GM18909 (cell line): ENCODE measurements around the gene NCAM1.
"Not testable (repeated sequence)": the region's sequence is repeated elsewhere in the genome, so short reads cannot be mapped to it uniquely, and the experiment has no call there.

ENCODE experiments used
- ATAC-seq: cut with Tn5 transposase; IDR thresholded peaks from one replicate; pipeline ENCODE4 v1.9.1; 2021; ENCODE audit warnings: mild to moderate bottlenecking; ENCODE audit not compliant: unreplicated experiment, poor library complexity

The NCAM1 gene

DNA sequence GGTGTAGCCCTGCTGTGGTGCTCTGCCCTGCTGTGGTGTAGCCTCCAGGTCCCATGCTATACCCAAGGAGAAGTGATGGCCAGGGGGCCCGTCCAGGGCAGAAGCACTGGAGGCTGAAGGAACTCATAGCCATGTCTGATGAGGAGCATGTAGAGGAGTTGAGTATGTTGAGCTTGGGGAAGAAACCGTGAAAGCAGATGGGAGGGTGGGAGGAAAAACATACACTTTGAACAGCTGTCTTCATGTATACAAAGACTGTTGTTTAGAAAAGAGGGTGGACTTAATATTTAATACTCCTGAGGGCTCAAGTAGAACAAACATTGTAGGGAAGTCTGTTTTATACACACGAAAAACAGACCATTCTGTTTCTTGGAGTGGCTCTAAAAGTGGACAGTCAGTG, 326.6 kb downstream of the NCAM1 start:
- ATAC-seq, result no peak

DNA sequence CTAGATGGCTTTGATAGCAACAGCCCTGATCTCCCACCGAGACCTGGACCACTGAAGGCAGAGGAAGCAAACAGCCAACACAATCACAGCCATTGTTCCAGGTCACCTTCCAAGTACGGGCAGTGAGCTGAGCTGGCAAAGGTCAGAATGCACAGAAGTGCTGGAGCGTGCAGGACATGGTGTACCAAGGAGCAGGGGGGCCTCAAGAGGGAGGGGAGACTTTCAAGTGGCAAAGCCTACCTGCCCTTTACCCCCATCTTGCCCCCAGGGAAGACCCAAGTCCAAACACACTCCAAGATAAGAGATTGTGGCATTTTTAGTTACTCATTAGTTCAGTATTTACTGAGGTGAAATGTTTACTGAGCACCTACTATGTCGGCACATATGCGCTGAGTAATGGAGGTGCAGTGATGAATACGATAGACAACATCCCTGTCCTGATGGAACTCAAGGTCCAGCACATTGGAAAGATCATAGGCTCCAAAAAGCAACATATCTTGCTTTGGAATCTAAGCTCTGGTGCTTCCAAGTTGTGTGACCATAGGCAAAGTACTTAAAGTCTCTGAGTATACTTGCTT, 327.2 kb downstream of the NCAM1 start:
- no peak for ATAC-seq

DNA sequence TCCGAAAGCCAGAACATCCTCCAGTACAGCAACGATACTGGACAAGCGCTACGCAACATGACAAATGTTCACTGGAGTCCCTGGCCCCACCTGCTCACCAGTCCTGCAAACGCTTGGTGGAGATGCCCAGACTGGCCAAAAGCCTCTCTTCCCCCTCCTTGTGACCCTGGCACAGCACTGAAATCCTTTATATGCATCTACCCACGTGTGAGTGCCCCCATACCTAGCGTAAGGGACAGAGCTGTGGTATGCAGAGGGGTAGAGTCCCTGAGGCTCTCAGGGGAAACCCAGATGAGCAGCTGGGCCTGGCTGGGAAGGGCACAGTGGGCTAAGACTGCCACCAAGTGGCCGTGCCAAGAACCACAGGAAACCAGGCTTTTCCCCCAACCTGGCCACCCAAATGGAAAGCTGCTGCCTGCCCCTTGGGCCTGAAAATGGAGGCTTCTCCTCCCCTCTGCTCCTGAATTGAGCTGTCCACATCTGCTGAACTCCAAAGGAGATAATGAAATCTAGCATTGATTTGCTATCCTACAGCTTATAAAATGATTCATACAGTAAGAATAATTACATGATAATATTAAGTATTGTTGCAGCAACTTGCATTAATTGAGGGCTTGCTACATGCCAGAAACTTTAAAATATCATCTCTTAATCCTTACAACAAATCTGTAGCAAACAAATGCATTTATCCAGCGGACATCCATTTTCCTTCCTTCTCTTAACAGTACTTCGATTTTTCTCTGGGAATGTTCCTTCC, 328.4 kb downstream of the NCAM1 start:
- ATAC-seq, result peak; percentile 92

DNA sequence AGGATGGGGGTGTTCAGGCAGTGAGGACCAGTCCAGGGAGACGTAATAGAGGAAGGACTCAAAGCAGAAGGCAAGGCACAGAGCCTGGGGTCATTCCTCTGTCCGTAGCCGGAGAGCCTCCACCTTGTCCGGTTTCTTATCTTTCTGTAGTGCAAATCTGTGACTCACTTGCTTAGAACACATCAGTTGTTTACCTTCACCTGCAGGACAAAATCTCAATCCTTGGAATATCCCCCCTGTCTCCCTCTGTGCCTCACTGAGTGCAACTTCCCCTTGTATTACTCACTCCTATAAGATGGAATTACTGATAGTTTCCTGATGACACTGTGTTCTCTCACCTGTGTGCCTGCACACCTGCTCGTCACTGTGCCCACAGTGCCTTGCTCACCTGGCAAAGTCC, 332.7 kb downstream of the NCAM1 start:
- no peak for ATAC-seq

DNA sequence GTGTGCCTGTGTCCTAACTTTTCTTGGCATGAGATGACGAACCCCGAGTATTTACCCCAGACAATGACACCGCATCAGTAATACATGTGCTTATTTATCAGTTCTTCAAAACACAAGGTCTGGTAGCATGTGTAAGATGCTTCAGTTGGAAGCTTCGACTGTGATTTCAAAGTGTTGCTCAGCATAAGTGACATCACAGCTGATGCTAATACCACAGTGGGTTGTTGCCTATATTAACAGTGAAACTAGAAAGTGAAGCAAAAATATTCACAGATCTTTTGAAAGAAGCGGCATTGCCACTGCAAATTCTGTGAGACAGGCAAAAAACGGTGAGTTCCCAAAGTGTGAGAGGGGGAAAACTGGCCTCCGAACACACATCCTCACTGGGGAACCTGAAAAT, 334.8 kb downstream of the NCAM1 start:
- ATAC-seq, result no peak

DNA sequence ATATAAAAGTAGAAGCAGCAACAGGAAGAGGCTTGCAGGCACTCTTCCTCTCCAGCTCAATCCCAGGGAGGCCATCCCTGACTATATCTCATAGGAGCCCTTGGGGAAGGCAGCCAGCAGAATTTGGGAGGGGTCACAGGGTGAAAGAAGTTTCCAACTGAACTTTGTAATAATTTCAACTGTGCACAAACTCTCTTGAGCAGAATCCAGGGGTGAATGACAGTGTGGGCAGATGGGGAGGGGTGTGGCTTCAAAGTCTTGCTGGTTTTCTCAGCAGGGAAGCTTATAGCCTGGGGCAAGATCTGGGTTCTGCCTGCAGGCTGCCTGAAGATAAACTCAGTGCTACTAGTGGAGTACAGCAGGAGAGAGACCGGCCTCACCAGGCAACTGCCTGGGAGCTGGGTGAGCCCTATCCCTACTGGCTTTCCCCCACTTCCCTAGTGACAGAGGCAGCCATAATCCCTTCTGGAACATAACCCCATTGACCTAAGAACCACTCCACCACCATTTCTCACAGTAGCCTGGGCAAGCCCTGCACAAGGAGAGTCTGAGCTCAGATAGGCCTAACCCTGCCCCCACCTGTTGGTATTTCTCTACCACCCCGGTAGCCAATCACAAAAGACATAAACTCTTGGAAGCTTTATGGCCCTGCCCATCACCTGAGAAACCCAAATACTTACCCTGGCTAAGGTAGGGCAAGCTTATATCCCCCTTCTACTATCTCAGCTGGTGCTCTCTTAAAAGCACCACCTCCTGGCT, 335.4 kb downstream of the NCAM1 start:
- no peak for ATAC-seq

DNA sequence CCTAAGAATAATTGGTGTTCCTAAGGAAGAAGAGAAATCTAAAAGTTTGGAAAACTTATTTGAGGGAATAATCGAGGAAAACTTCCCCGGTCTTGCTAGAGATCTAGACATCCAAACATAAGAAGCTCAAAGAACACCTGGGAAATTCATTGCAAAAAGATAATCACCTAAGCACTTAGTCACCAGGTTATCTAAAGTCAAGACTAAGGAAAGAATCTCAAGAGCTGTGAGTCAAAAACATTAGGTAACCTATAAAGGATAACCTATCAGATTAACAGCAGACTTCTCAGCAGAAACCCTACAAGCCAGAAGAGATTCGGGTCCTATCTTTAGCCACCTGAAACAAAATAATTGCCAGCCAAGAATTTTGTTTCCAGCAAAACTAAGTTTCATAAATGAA, 337.3 kb downstream of the NCAM1 start:
- ATAC-seq, result not testable (repeated sequence)

DNA sequence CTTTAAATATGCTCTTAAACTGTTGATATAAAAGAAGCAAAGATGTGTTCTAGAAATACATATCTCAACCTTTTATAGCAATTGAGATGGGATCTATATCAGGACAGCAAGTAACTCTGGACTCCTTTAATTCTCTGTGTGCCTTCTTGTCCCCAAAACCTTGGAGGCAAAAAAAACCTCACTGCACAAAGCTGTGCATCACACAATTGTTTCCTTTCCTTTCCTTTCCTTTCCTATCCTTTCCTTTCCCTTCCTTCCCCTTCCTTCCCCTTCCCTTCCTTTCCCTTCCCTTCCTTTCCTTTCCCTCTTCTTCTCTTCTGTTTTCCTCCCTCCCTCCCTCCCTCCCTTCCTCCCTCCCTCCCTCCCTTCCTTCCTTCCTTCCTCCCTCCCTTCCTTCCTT, 343.7 kb downstream of the NCAM1 start:
- ATAC-seq, result no peak

DNA sequence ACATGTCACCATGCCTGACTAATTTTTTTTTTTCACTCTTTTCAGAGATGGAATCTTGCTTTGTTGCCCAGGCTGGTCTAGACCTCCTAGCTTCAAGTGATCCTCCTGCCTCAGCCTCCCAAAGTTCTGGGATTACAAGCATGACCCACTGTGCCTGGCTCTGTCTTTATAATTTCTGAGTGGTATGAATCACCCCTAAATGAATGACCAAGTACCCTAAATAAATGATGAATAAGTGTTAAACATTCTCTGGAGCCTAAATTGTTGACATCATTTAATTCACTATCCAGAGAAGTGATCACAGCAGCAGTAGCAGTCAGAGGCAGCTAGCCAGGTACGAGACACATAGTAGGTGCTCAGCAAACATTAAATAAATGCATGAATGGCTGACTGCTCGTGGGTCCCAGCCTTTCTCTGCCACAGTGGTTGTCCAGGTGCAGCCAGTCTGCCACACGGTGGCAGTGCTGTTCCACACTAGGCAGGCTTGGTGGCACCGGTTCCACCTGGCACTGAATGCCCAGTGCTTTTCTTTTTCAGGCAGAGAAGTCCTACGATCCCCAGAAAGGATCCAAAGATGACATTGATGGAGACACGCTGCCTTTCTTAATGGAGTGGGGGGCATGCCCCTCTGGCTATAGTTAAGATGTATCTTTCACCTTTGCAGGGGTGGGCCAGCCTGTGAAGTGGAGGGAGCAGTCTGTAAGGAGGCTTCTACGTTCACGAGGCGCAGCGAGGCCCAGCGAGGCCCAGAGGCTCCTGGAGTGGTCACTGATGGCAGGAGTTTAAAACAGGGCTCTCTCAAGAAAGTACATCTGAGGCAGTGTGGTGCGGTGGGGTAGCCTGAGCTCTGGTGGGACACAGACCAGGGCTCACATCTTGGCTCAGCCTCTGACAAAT, 344.5 kb downstream of the NCAM1 start:
- peak; percentile 77 for ATAC-seq

DNA sequence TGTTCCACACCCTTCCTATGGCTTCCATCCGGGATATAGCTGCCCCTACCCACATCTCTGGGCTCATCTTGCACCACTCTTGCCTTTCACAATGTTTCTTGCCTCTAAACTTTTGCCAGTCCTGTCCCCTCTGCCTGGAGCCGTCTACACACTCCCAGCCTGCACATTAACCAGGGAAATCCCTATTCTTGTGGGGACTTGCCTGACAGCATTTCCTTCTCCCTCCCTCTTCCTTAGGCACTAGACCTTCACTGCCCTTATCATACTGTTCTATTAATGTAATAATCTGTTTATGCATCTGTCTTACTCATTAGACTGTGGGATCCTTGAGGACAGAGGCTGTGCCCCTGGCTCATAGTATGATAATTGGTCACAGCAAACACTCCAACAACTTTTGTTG, 347.4 kb downstream of the NCAM1 start:
- ATAC-seq, result no peak

DNA sequence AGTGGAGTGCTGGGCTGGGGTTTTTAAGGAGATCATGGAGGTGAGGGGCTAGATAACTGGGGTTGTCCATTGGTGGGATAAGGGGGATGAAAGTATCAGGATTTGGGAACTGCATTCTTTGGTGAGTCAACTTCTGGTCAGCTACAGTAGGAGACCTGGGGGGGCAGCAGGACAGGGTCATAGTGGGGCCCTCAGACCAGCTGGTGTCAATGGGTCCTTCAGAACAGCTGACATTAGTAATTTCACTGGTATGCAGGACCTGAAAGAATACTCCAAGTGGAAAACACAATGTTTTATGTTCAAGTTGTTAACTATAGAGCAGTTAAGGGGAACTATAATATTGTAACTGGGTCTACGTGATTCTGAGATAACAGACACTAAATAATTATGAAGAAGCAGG, 350.3 kb downstream of the NCAM1 start:
- ATAC-seq, result no peak

DNA sequence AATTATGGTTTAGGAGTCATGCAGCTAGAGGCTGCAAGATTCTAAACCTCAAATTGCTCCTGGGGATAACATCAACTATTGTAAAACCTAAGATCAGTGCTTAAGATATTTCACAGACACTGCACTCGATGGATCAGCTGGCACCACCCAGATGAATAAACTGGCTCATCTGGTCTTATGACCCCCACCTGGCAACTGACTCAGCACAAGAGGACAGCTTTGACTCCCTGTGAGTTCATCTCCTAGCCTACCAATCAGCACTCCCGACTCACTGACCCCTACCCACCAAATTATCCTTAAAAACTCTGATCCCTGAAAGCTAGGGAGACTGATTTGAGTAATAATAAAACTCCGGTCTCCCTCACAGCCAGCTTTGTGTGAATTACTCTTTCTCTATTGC, 352.4 kb downstream of the NCAM1 start:
- no peak for ATAC-seq

DNA sequence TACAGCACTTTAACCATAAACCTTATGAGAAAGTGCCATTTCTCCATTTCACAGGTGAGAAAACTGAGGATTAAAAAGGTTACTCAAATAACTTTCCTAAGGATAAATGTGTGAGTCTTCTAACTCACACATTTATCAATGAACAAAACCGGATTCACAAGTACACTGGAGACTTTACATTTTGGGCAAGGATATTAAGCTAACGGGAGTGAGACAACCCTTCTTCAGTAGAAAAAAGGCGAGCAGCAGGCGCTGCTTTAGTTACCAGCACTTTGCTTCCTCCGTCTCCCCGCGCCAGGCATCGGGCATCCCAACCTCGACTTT, 352.8 kb downstream of the NCAM1 start:
- no peak for ATAC-seq

DNA sequence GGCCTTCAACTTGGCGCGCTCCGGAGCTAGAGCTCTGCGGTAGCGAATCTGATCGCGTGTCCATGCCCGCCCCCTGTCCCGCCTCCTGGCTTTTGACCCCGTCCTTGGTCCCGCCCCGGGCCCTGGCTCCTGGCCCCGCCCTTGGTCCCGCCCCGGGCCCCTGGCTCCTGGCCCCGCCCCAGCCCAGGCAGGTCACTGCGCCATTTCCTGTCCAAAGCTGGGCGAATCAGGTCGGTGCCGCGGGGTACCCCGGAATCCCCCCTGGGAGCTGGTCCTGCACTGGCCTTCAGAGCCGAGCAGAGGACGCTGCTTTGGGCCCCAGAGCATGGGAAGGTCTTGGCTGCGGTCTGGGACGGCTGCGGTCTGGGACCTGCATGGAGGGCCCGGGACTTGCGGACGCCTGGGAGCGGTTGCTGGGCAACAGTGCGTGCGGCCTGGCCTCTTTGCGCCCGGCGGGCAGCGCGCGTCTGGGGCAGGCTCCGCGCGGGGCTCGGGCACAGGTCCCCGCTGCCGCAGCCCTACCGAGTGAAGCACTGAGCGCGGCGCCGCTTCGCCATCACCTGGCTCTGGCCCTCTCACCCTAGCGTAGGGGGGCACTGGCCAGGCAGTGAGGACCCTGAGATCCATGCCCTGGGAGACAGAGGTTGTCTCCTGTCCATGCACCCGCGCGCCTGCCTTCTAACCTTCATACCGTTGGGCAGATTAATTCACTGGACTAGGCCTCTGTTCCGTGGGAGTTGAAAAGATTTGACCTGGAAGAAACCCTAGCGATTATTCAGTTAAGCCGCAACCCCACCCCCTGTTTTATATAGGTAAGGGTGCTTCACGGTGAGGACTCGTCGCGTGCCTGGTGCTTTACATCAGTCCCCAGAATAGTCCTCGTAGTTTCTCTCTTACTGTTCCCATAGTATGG, 353.4 kb downstream of the NCAM1 start, which contains the start of gene TTC12:
Gene TTC12 (plus strand): TSS at position 195 of the 913 bp plus-strand sequence. CDS start 1,675 bp downstream, outside the sequence.
- ATAC-seq, result peak; percentile 99

DNA sequence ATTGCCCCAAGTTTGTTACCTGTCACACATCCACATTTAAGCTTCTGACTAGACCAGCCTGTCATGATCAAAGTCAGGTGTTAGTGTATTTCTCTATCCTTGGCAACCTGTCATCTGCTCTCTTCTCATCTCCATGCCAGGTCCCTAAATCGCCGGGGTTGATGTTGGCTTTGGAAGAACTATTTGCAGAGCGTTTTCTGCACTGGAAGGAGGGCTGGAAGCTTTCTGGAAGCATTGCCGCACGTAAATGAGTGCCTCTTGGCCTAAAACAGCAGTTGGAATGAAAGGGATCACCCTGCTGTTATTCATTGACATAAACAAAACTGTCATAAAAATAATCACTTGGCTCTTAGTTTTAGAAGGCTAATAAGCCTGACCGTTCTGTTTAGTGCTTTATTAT, 354.6 kb downstream of the NCAM1 start:
- no peak for ATAC-seq

DNA sequence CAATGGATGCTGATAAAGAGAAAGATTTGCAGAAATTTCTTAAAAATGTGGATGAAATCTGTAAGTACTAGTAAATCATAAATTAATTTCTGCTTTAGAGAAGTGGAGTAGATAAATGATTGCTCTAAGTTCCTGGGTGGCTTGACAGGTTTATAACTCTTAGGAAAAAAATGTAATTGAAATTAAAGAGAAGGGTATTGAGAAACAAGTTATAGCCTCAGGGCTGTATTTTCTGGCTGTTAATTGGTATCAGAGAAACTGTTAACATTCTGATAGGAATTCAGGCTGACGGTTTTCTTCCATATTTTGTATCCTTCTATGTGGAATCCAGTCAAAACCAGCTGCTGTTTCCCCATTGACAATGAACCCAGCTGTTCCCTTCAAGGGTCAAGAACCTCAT, 355.0 kb downstream of the NCAM1 start:
- ATAC-seq, result no peak

DNA sequence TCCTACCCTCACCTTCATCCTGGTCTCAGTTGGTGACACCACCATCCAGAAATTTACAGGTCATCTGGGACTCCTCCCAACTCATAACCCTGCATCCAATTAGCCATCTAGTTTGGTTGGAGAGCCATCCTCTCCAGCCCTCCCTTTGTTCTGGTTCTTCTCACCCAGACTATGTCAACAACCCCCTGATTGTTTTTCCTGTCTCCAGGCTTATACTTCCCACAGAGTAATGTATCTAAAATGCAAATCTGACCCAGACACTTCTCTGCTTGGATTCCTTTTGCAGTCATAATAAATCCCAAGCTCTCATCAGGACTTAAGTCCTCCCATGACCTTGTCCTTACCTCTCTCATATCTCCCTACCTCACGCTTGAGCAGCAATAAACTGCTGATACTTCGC, 356.1 kb downstream of the NCAM1 start:
- ATAC-seq, result no peak

DNA sequence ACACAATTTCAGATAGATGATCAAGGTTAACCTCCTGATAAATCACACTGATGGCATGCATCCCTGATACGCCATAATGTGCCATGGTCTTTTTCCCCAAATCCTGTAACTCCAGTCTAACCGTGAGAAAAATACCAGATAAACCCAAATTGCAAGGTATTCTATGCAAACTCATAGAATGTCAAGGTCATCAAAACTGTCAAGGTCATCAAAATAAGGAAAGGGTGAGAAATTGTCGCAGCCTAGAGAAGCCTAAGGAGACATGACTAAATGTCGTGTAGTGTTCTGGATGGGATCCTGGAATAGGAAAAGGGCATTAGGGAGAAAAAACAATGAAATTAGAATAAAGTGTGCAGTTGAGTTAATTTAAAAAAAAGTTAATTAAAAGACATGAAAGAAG, 357.9 kb downstream of the NCAM1 start:
- no peak for ATAC-seq

DNA sequence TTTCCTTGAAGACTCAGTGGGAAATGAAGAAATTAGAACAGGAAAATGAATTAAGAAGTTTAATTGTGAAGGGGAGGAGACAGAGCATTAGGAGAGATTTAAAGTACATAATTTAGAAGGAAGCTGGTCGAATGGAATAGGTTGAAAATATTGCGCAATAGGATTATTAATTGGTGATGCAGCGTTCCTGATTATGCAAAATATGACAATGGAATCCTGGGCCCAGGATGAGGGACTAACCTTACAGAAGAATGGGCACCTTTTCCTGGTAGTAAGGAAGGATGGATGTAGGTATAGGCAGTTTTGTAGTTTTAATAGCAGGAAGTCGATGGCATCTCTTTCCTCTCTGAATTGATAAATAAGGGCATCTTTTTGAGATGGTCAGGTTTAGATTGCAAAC, 360.9 kb downstream of the NCAM1 start:
- no peak for ATAC-seq

DNA sequence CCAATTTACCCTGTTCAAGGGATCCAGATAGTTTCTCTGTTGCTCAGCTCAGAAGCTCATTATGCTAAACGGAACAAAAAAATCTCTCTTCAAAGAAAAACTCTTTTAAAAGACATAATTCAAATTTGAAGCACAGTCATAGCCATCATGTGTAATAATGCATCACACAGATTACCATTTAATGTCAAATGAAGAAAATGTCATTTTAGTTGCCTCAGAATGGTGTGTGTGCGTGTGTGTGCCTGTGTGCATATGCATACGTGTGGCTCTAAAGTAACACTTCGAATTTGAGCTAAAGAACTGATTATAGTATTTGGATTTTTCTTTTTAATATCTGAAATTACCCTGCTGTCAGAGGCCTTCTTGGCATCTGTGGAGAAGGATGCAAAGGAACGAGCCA, 363.0 kb downstream of the NCAM1 start:
- ATAC-seq, result no peak
